Measurements from ENCODE around the gene PTPRN2. TPM values are rescaled to one million over a fixed set of nuclear protein-coding genes. Genes with fewer than 3 reads are reported as not detected.

Gene PTPRN2
- total and polyA plus RNA-seq, 2 of the 8 experiments (the other 6 are each of a cell fraction or from before 2014, with no cell fraction given) = 2.6 to 4.5 TPM

- TF ChIP-seq SRF (IDR thresholded peaks at IDR 0.05; ENCODE audit: low read depth, low read length) = no peak
These were observed 518.8 kb downstream of the PTPRN2 start (continued) for GRCh38 chr7:158068853-158069252.

Data from H1 (cell line).